Measurements from ENCODE around the gene SCAI.

- TF ChIP-seq CTCF (IDR thresholded peaks at IDR 0.05) (no peak), ZFX (IDR thresholded peaks at IDR 0.05; ENCODE audit: borderline replicate concordance) (no peak)
Measured at GRCh38 chr9:125103770-125104460, 39.4 kb downstream of the SCAI start.

Data from 22Rv1 (cell line).